Keratinocyte (primary cell): ENCODE measurements around the gene SH3D19. TPM values are rescaled to one million over a fixed set of nuclear protein-coding genes. Genes with fewer than 3 reads are reported as not detected.

Source experiments
- DNase-seq: peaks from one replicate; pipeline ENCODE4 v3.0.0-alpha.2; 2011; ENCODE audit warnings: low read depth, missing footprints, low spot score
- FAIRE-seq: peaks from 2 replicates; lab custom pipeline; 2011; peaks lifted over from hg19 to GRCh38; lab: Jason Lieb, UNC
- H2AFZ ChIP-seq: 2 replicates; pipeline ENCODE4 v1.6.0; 2012; ENCODE audit warnings: low read length, control low read depth, inconsistent platforms; ENCODE audit not compliant: control insufficient read depth
- H3K27ac ChIP-seq: 2 replicates; pipeline ENCODE4 v1.5.1; 2011; ENCODE audit warnings: low read length; ENCODE audit not compliant: control insufficient read depth, insufficient read depth
- H3K27me3 ChIP-seq: 3 replicates; pipeline ENCODE4 v1.6.0; 2011; ENCODE audit warnings: low read length; ENCODE audit not compliant: control insufficient read depth, insufficient read depth; ENCODE audit errors: extremely low read depth
- H3K36me3 ChIP-seq, 2 experiments: 2 replicates in 1 of 2; 3 replicates in 1 of 2; pipeline ENCODE4 v1.5.1; 2011; ENCODE audit warnings: low read length in 2 of 2, mild to moderate bottlenecking in 1 of 2; ENCODE audit not compliant: control insufficient read depth in 2 of 2, insufficient read depth in 2 of 2; ENCODE audit errors: extremely low read depth in 1 of 2
- H3K4me1 ChIP-seq: 3 replicates; pipeline ENCODE4 v1.5.1; 2011; ENCODE audit warnings: low read length; ENCODE audit not compliant: control insufficient read depth, insufficient read depth; ENCODE audit errors: extremely low read depth
- H3K4me2 ChIP-seq: 3 replicates; pipeline ENCODE4 v1.6.0; 2011; ENCODE audit warnings: low read depth, low read length; ENCODE audit not compliant: control insufficient read depth, insufficient read depth; ENCODE audit errors: extremely low read depth
- H3K4me3 ChIP-seq, 3 experiments: fragments of 200-600 bp in 1 of 3; sonication (generic) in 1 of 3; 2 replicates in 2 of 3; 3 replicates in 1 of 3; pipeline ENCODE4 v1.5.1; 2011 to 2016; ENCODE audit warnings: low read length in 3 of 3, mild to moderate bottlenecking in 3 of 3, control low read depth in 2 of 3, inconsistent platforms in 1 of 3, low read depth in 1 of 3, mixed read lengths in 1 of 3, mixed run types in 1 of 3, moderate library complexity in 1 of 3; ENCODE audit not compliant: control insufficient read depth in 2 of 3, insufficient read depth in 2 of 3; ENCODE audit errors: extremely low read depth in 1 of 3
- H3K79me2 ChIP-seq: 2 replicates; pipeline ENCODE4 v1.6.0; 2012; ENCODE audit warnings: low read length; ENCODE audit not compliant: control insufficient read depth, insufficient read depth
- H3K9ac ChIP-seq: 3 replicates; pipeline ENCODE4 v1.6.0; 2011; ENCODE audit warnings: low read length; ENCODE audit not compliant: control insufficient read depth, insufficient read depth; ENCODE audit errors: extremely low read depth
- H3K9me1 ChIP-seq: 3 replicates; pipeline ENCODE4 v1.6.0; 2011; ENCODE audit warnings: low read length; ENCODE audit not compliant: control insufficient read depth, insufficient read depth; ENCODE audit errors: extremely low read depth
- H3K9me3 ChIP-seq: 2 replicates; pipeline ENCODE4 v1.5.1; 2012; ENCODE audit warnings: low read depth, low read length; ENCODE audit not compliant: control insufficient read depth
- H4K20me1 ChIP-seq: 3 replicates; pipeline ENCODE4 v1.6.0; 2011; ENCODE audit warnings: low read length; ENCODE audit not compliant: control insufficient read depth, insufficient read depth; ENCODE audit errors: extremely low read depth
- EZH2 ChIP-seq: IDR thresholded peaks from one replicate; pipeline ENCODE4 v1.6.1; 2012; ENCODE audit warnings: inconsistent platforms, mild to moderate bottlenecking, low read length, moderate library complexity
- dilution Hi-C: fragments of 300-500 bp; cut with MboI; formaldehyde crosslinking; loops from one replicate; pipeline ENCODE4 v1.7.0; 2020; ENCODE audit warnings: low sequenced_read_pairs; ENCODE audit not compliant: extremely low pct_ligation_motif_present
- polyA plus RNA-seq, 5 experiments: library from polyadenylated mRNA; depleted of rRNA in 3 of 5; stranded (reverse) in 3 of 5; stranded (forward) in 1 of 5; unstranded in 1 of 5; fragments of >200 nt; gene quantifications; 1 replicate in 1 of 5; 2 replicates in 3 of 5; 3 replicates in 1 of 5; pipeline versions ENCODE4 v1.2.1 to v1.2.3, GENCODE V29; 2011 to 2012; ENCODE audit warnings: missing spikeins in 2 of 5, low read depth in 1 of 5, low replicate concordance in 1 of 5
- TF ChIP-seq, protein P1 (sequence below), 3 experiments: IDR thresholded peaks in 1 of 3; conservative IDR thresholded peaks in 1 of 3; optimal IDR thresholded peaks in 1 of 3; 2 replicates in 2 of 3; 3 replicates in 1 of 3; pipeline versions ENCODE3 to v1.5.1; 2011; ENCODE audit warnings: low read length in 3 of 3, mild to moderate bottlenecking in 3 of 3, moderate library complexity in 2 of 3, control low read depth in 1 of 3, inconsistent platforms in 1 of 3; ENCODE audit not compliant: insufficient read depth in 2 of 3; ENCODE audit errors: extremely low read depth in 1 of 3

Gene SH3D19
- polyA plus RNA-seq, 1 donor (not counting 4 experiments of a cell fraction or from before 2014, with no cell fraction given): 24.8 TPM

DNA sequence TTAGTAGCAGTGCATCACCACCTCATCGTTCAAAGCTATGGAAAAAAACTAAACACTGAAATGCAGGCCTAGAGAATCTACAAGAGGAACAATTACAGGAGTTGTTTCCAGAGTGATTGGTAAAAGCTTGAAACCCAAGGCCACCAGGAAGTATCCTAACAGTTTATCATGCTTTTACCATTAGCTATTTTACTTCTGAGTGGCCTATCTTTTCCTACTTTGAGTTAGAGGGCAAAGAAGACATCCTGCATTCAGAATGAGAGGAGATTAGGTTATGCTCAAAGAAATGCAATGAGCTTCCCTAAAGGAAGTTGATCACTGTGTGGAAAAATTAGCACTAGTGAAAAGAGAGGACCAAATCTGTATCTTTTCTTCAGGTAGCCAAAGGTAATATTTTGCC lies 118.2 kb downstream of the SH3D19 start:
- peaks cover 2% of the 10 kb centered on the region for H3K79me2 ChIP-seq
- H3K4me2 ChIP-seq: no peak overlapping the region
- H3K27me3 ChIP-seq: no peaks in the 10 kb centered on the region
- DNase-seq (no peak), FAIRE-seq (no peak)
- dilution Hi-C loops: no loop called here
- no peaks in the 10 kb centered on the region for H3K36me3 ChIP-seq
- no peaks in the 10 kb centered on the region for H4K20me1 ChIP-seq
- H2AFZ ChIP-seq: no peak overlapping the region
- H3K9me3 ChIP-seq: no peaks in the 10 kb centered on the region
- H3K9ac ChIP-seq: no peak overlapping the region
- H3K4me3 ChIP-seq: no peak overlapping the region
- TF ChIP-seq, protein P1, sequence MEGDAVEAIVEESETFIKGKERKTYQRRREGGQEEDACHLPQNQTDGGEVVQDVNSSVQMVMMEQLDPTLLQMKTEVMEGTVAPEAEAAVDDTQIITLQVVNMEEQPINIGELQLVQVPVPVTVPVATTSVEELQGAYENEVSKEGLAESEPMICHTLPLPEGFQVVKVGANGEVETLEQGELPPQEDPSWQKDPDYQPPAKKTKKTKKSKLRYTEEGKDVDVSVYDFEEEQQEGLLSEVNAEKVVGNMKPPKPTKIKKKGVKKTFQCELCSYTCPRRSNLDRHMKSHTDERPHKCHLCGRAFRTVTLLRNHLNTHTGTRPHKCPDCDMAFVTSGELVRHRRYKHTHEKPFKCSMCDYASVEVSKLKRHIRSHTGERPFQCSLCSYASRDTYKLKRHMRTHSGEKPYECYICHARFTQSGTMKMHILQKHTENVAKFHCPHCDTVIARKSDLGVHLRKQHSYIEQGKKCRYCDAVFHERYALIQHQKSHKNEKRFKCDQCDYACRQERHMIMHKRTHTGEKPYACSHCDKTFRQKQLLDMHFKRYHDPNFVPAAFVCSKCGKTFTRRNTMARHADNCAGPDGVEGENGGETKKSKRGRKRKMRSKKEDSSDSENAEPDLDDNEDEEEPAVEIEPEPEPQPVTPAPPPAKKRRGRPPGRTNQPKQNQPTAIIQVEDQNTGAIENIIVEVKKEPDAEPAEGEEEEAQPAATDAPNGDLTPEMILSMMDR (optimal IDR thresholded peaks at IDR 0.05 in 1 of 3, IDR thresholded peaks at IDR 0.05 in 1 of 3, conservative IDR thresholded peaks at IDR 0.05 in 1 of 3; ENCODE audit: extremely low read depth in 1 of 3, insufficient read depth in 2 of 3, low read length in 3 of 3): no peak
- TF ChIP-seq EZH2: no peak
- H3K4me1 ChIP-seq: no peaks in the 10 kb centered on the region
- H3K27ac ChIP-seq: no peak overlapping the region
- no peaks in the 10 kb centered on the region for H3K9me1 ChIP-seq

DNA sequence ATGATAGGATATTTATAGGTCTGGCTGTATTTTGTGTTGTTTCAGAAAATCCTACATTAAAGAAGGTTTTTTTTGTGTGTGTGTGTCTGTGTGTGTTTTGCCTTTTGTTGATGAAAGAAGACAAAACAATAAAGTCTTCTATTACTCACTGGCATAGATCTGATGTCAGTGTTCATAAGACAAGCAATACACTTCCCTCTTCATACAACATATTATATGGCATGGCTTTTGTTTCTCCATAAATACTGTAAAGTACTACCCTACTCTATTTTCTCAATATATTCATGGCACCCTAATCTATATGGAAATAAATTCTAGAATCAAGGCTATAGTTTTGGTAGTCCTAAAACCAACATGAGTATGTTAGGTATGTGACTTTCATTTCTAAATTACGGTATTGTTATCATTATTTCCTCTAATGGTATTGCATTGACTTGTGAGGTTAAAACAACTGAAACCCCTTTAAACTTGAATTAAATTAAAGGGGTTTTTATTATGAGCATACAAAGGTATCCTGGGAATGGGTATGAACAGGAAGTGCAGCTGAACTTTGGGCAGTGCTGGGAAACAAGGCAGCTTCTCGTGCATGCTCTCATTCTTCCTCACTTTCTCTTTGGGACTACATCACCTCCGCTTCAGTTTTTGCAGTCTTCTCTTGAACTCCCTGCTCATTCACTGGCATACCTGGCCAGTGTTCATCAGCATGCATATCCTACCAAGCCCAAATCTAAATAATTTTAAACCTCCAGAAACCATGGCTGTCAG lies 119.0 kb downstream of the SH3D19 start:
- Histone ChIP-seq H2AFZ (no peak overlapping the region), H3K9ac (no peak overlapping the region), H4K20me1 (no peaks in the 10 kb centered on the region), H3K9me1 (no peaks in the 10 kb centered on the region), H3K36me3 (no peaks in the 10 kb centered on the region), H3K27me3 (no peaks in the 10 kb centered on the region), H3K4me1 (no peaks in the 10 kb centered on the region), H3K4me3 (no peak overlapping the region), H3K79me2 (peaks cover 2% of the 10 kb centered on the region), H3K27ac (no peak overlapping the region), H3K4me2 (no peak overlapping the region), H3K9me3 (no peaks in the 10 kb centered on the region)
- DNase-seq: no peak
- TF ChIP-seq, protein P1 (optimal IDR thresholded peaks at IDR 0.05 in 1 of 3, IDR thresholded peaks at IDR 0.05 in 1 of 3, conservative IDR thresholded peaks at IDR 0.05 in 1 of 3; ENCODE audit: extremely low read depth in 1 of 3, insufficient read depth in 2 of 3, low read length in 3 of 3): no peak
- no peak for TF ChIP-seq EZH2
- no peak for FAIRE-seq
- dilution Hi-C loops: no loop called here
